ENCODE data around the gene ATF3.

Gene ATF3

GRCh38 chr1:212608392-212608958 lies at the start of gene ATF3:
ATF3 (plus strand) TSS chr1:212608761; CDS start chr1:212615022, 6,261 bp downstream.
- Histone ChIP-seq H3K36me3 (ENCODE audit: control insufficient read depth, insufficient read depth, low read length) (no peaks in the 10 kb centered on the region), H3K9ac (ENCODE audit: low read length) (peak within 1 kb of the TSS; percentile 84), H3K4me1 (ENCODE audit: control insufficient read depth, insufficient read depth, low read length) (peaks cover 22% of the 10 kb centered on the region), H3K27me3 (ENCODE audit: control insufficient read depth, insufficient read depth, low read length) (peaks cover 15% of the 10 kb centered on the region), H3K27ac (ENCODE audit: low read depth, low read length) (peak within 1 kb of the TSS; percentile 96), H3K4me3 (ENCODE audit: low read length) (peak within 1 kb of the TSS; percentile 82)

- no peaks in the 10 kb centered on the region for H3K27me3 ChIP-seq (ENCODE audit: control insufficient read depth, insufficient read depth, low read length)
- H3K4me1 ChIP-seq (ENCODE audit: control insufficient read depth, insufficient read depth, low read length): peaks cover 8% of the 10 kb centered on the region
- no peaks in the 10 kb centered on the region for H3K36me3 ChIP-seq (ENCODE audit: control insufficient read depth, insufficient read depth, low read length)
- no peak overlapping the region for H3K27ac ChIP-seq (ENCODE audit: low read depth, low read length)
- H3K9ac ChIP-seq (ENCODE audit: low read length): no peak overlapping the region
- no peak overlapping the region for H3K4me3 ChIP-seq (ENCODE audit: low read length)
Observed at GRCh38 chr1:212559929-212560328, 48.6 kb upstream of the ATF3 start.

- Histone ChIP-seq H3K4me3 (ENCODE audit: low read length) (no peak overlapping the region), H3K27ac (ENCODE audit: low read depth, low read length) (peak overlapping the region; percentile 58), H3K27me3 (ENCODE audit: control insufficient read depth, insufficient read depth, low read length) (no peaks in the 10 kb centered on the region), H3K9ac (ENCODE audit: low read length) (no peak overlapping the region), H3K36me3 (ENCODE audit: control insufficient read depth, insufficient read depth, low read length) (no peaks in the 10 kb centered on the region), H3K4me1 (ENCODE audit: control insufficient read depth, insufficient read depth, low read length) (peaks cover 8% of the 10 kb centered on the region)
Observed at GRCh38 chr1:212560933-212561460, 47.6 kb upstream of the ATF3 start.

GRCh38 chr1:212561501-212561931 lies 47.0 kb upstream of the ATF3 start:
- Histone ChIP-seq H3K27me3 (ENCODE audit: control insufficient read depth, insufficient read depth, low read length) (no peaks in the 10 kb centered on the region), H3K36me3 (ENCODE audit: control insufficient read depth, insufficient read depth, low read length) (no peaks in the 10 kb centered on the region), H3K27ac (ENCODE audit: low read depth, low read length) (peak overlapping the region; percentile 58), H3K4me3 (ENCODE audit: low read length) (no peak overlapping the region), H3K9ac (ENCODE audit: low read length) (no peak overlapping the region), H3K4me1 (ENCODE audit: control insufficient read depth, insufficient read depth, low read length) (peaks cover 12% of the 10 kb centered on the region)

GRCh38 chr1:212562771-212563170 lies 45.8 kb upstream of the ATF3 start:
- Histone ChIP-seq H3K9ac (ENCODE audit: low read length) (no peak overlapping the region), H3K4me1 (ENCODE audit: control insufficient read depth, insufficient read depth, low read length) (peaks cover 11% of the 10 kb centered on the region), H3K27ac (ENCODE audit: low read depth, low read length) (no peak overlapping the region), H3K4me3 (ENCODE audit: low read length) (no peak overlapping the region), H3K36me3 (ENCODE audit: control insufficient read depth, insufficient read depth, low read length) (no peaks in the 10 kb centered on the region), H3K27me3 (ENCODE audit: control insufficient read depth, insufficient read depth, low read length) (no peaks in the 10 kb centered on the region)

- Histone ChIP-seq H3K36me3 (ENCODE audit: control insufficient read depth, insufficient read depth, low read length) (no peaks in the 10 kb centered on the region), H3K4me1 (ENCODE audit: control insufficient read depth, insufficient read depth, low read length) (peaks cover 4% of the 10 kb centered on the region), H3K9ac (ENCODE audit: low read length) (no peak overlapping the region), H3K27me3 (ENCODE audit: control insufficient read depth, insufficient read depth, low read length) (no peaks in the 10 kb centered on the region), H3K4me3 (ENCODE audit: low read length) (no peak overlapping the region), H3K27ac (ENCODE audit: low read depth, low read length) (no peak overlapping the region)
Observed at GRCh38 chr1:212565079-212565478, 43.5 kb upstream of the ATF3 start.

- Histone ChIP-seq H3K4me1 (ENCODE audit: control insufficient read depth, insufficient read depth, low read length) (peaks cover 4% of the 10 kb centered on the region), H3K27ac (ENCODE audit: low read depth, low read length) (no peak overlapping the region), H3K9ac (ENCODE audit: low read length) (no peak overlapping the region), H3K36me3 (ENCODE audit: control insufficient read depth, insufficient read depth, low read length) (no peaks in the 10 kb centered on the region), H3K4me3 (ENCODE audit: low read length) (no peak overlapping the region), H3K27me3 (ENCODE audit: control insufficient read depth, insufficient read depth, low read length) (no peaks in the 10 kb centered on the region)
Observed at GRCh38 chr1:212565571-212566305, 42.8 kb upstream of the ATF3 start.

GRCh38 chr1:212566522-212567479 lies 41.8 kb upstream of the ATF3 start:
- Histone ChIP-seq H3K9ac (ENCODE audit: low read length) (peak overlapping the region; percentile 58), H3K36me3 (ENCODE audit: control insufficient read depth, insufficient read depth, low read length) (no peaks in the 10 kb centered on the region), H3K4me1 (ENCODE audit: control insufficient read depth, insufficient read depth, low read length) (peaks cover 4% of the 10 kb centered on the region), H3K27me3 (ENCODE audit: control insufficient read depth, insufficient read depth, low read length) (no peaks in the 10 kb centered on the region), H3K4me3 (ENCODE audit: low read length) (peak overlapping the region; percentile 73), H3K27ac (ENCODE audit: low read depth, low read length) (peak overlapping the region; percentile 45)

- no peak overlapping the region for H3K27ac ChIP-seq (ENCODE audit: low read depth, low read length)
- H3K4me3 ChIP-seq (ENCODE audit: low read length): no peak overlapping the region
- no peak overlapping the region for H3K9ac ChIP-seq (ENCODE audit: low read length)
Observed at GRCh38 chr1:212567638-212568037, 40.9 kb upstream of the ATF3 start.

GRCh38 chr1:212568978-212569537 lies 39.5 kb upstream of the ATF3 start:
- H3K4me3 ChIP-seq (ENCODE audit: low read length): no peak overlapping the region
- H3K27me3 ChIP-seq (ENCODE audit: control insufficient read depth, insufficient read depth, low read length): no peaks in the 10 kb centered on the region
- H3K9ac ChIP-seq (ENCODE audit: low read length): no peak overlapping the region
- no peak overlapping the region for H3K27ac ChIP-seq (ENCODE audit: low read depth, low read length)
- peaks cover 4% of the 10 kb centered on the region for H3K4me1 ChIP-seq (ENCODE audit: control insufficient read depth, insufficient read depth, low read length)
- no peaks in the 10 kb centered on the region for H3K36me3 ChIP-seq (ENCODE audit: control insufficient read depth, insufficient read depth, low read length)

More at GRCh38 chr1:212567638-212568037, 40.9 kb upstream of the ATF3 start:
- no peaks in the 10 kb centered on the region for H3K36me3 ChIP-seq (ENCODE audit: control insufficient read depth, insufficient read depth, low read length)
- H3K4me1 ChIP-seq (ENCODE audit: control insufficient read depth, insufficient read depth, low read length): peaks cover 4% of the 10 kb centered on the region
- H3K27me3 ChIP-seq (ENCODE audit: control insufficient read depth, insufficient read depth, low read length): no peaks in the 10 kb centered on the region

GRCh38 chr1:212574732-212575131 lies 33.8 kb upstream of the ATF3 start:
- Histone ChIP-seq H3K4me1 (ENCODE audit: control insufficient read depth, insufficient read depth, low read length) (no peaks in the 10 kb centered on the region), H3K36me3 (ENCODE audit: control insufficient read depth, insufficient read depth, low read length) (no peaks in the 10 kb centered on the region), H3K27me3 (ENCODE audit: control insufficient read depth, insufficient read depth, low read length) (no peaks in the 10 kb centered on the region), H3K9ac (ENCODE audit: low read length) (no peak overlapping the region), H3K4me3 (ENCODE audit: low read length) (no peak overlapping the region), H3K27ac (ENCODE audit: low read depth, low read length) (no peak overlapping the region)

GRCh38 chr1:212575333-212575732 lies 33.2 kb upstream of the ATF3 start:
- Histone ChIP-seq H3K4me3 (ENCODE audit: low read length) (no peak overlapping the region), H3K27ac (ENCODE audit: low read depth, low read length) (no peak overlapping the region), H3K4me1 (ENCODE audit: control insufficient read depth, insufficient read depth, low read length) (no peaks in the 10 kb centered on the region), H3K27me3 (ENCODE audit: control insufficient read depth, insufficient read depth, low read length) (no peaks in the 10 kb centered on the region), H3K36me3 (ENCODE audit: control insufficient read depth, insufficient read depth, low read length) (no peaks in the 10 kb centered on the region), H3K9ac (ENCODE audit: low read length) (no peak overlapping the region)
